HG02970 (cell line): Measurements from ENCODE around the gene ZNF516.

Experiments
- ATAC-seq: cut with Tn5 transposase; IDR thresholded peaks from one replicate; pipeline ENCODE4 v1.9.1; 2021; ENCODE audit warnings: mild to moderate bottlenecking, moderate library complexity, moderate number of reproducible peaks; ENCODE audit not compliant: unreplicated experiment, low FRiP score

The ZNF516 gene

GRCh38 chr18:76458522-76459311 lies 36.3 kb downstream of the ZNF516 start:
- no peak for ATAC-seq

- ATAC-seq = no peak
Measured at GRCh38 chr18:76457957-76458356, 37.1 kb downstream of the ZNF516 start.

DNA sequence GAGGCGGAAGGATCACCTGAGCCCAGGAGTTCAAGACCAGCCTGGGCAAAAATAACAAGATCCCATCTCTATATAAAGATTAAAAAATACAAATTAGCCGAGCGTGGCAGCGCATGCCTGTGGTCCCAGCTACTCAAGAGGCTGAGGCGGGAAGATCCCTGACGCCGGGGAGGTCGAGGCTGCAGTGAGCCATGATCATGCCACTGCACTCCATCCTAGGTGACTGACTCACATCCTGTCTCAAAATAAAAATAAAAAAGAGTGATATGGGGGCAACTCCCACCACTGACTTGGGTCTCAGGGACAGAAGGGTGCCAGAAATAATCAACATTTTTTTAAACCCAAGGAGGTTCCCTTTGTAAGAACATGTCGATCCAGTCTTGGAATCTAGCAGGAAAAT lies 37.6 kb downstream of the ZNF516 start:
- ATAC-seq = no peak

DNA sequence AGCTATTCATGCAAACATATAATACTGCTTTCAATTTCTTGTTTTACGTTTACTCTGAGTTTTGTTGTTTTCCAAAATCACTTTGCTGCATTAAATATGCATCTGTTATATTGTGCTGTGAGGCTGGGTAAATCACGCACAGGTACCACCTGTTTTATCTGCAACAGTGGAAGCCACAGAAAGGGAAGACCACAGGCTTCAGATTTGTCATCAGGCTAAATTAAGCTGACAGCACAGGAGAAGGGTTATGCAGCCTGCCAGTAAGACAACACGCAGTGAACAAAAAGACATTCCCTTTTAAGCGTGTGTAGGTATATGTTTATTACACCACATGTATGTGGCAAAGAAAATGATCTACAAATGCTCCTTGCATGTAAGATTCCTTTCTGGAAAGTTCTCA lies 38.2 kb downstream of the ZNF516 start:
- ATAC-seq = no peak

DNA sequence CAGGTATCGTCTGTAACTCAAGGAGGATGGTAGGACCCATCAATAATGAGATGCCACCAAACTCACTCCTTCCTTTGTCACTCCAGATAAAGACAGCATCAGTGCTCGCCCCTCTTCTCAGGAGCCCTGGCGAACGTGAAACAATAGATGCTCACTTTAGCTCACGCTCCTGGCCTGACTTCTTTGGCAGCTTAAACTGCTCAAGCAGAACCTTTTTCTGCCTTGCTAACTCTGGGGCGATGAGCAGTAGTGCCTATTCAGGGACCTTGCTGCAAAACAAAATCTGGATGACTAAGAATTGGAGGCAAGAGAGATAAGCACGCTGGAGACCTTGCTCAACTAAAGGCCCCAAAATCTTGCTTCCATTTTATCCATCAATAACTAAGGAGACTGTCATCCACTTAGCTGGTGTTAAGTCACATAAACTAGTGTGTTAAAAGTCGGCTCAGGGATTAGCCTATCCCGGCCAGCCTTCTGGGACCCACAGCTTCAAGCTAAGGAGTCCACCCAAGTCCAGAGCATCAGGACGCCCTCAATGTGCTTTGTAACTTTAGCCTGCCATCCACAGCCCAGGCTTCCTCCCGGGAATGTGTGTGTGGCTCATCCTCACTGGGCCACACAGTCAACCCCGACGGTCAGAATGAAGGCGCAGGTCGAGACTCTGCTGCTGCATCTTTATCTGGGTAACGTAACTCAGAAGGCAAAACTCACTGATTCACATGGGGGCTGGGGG lies 38.9 kb downstream of the ZNF516 start:
- no peak for ATAC-seq

DNA sequence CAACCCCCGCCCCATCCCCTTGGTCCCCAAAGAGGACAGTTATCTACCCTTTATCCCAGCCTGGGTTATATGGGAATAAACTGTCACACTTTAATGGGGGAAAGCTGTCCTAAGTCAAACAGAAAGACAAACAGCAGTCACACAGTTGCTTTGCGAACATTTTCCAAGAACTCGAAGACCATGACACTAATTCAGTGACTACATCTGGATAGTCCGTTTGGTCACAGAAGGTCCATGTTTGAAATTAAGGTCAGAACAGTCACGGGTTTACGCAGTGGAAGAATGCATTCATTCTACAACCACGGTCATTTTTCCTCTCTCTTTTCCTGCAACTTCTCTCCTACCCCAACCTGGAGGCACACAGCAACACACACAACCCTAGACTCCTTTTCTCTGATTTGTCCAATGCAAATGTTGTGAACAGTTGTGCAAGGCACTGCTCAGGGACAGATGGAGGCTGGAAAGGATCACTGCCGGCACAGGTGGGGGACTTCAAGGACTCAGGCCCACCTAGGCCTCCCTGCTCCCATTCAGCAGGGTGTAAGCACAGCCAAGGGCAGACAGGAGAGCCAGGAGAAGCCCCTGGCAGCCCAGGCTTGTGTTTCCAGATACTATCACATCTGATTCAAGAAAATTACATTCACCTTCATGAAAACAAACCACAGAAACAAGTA lies 39.9 kb downstream of the ZNF516 start:
- ATAC-seq = no peak

DNA sequence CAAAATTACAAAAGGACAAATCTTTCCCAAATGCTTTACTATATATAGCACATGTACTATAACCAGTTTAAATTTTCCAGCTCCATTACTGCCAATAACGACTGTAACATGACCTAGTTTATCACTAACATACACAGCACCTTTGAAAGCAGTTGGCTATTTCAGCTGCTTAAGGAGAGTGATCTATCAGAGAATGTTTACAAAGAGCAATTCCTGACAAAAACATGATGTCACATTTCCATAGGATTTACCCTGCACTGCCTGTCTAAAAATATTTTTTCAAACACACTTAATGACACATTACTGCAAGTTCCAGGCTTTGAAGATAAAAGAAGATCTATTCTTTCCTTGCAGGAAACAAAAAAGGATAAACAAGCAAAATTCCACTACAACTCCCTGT lies 40.6 kb downstream of the ZNF516 start:
- no peak for ATAC-seq

DNA sequence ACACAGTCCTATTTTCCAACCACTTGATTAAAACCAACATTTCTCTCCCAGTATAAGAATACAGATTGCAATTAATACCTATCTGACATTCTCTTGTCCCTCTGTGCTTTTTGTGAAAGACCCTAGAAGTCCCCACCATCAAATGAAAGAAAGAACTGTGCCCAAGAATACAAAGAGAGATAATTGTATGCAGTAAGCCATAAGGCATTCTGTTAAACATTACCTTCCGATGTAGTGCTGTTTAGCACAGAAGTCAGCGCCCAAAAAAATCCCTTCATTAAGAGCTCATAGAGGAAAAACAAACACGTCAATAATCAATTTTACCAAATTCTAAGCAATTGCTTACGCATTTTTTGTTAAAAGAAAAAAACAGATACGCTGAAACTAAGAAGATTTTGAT lies 41.1 kb downstream of the ZNF516 start:
- no peak for ATAC-seq

DNA sequence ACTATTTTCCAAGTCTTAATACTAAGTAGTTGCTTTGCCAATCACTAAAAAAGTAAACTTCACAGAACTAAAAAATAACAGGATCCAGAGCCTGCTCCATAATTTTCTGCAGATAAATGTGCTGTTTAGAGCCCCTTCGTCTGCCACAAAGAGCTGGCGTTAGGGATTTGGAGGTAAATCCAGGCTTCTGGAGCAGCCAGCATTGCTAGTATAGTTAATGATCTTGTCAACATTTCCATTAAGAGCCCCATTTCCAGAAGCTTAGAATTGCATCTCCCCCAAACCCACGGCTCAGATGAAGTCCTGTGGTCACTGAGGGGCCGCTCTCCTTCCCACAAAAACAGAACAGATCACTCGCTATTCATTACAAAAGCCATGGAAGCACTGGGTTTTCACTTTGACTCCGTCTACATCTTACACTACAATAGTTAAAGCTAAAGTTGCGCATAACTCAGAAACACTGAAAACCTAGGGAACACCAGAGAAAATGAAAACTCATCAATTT lies 41.9 kb downstream of the ZNF516 start:
- ATAC-seq = no peak

GRCh38 chr18:76452357-76452756 lies 42.7 kb downstream of the ZNF516 start:
- no peak for ATAC-seq

GRCh38 chr18:76451396-76452331 lies 43.4 kb downstream of the ZNF516 start:
- no peak for ATAC-seq

- no peak for ATAC-seq
Measured at GRCh38 chr18:76450452-76451395, 44.3 kb downstream of the ZNF516 start.

- no peak for ATAC-seq
Measured at GRCh38 chr18:76449111-76449453, 46.0 kb downstream of the ZNF516 start.

DNA sequence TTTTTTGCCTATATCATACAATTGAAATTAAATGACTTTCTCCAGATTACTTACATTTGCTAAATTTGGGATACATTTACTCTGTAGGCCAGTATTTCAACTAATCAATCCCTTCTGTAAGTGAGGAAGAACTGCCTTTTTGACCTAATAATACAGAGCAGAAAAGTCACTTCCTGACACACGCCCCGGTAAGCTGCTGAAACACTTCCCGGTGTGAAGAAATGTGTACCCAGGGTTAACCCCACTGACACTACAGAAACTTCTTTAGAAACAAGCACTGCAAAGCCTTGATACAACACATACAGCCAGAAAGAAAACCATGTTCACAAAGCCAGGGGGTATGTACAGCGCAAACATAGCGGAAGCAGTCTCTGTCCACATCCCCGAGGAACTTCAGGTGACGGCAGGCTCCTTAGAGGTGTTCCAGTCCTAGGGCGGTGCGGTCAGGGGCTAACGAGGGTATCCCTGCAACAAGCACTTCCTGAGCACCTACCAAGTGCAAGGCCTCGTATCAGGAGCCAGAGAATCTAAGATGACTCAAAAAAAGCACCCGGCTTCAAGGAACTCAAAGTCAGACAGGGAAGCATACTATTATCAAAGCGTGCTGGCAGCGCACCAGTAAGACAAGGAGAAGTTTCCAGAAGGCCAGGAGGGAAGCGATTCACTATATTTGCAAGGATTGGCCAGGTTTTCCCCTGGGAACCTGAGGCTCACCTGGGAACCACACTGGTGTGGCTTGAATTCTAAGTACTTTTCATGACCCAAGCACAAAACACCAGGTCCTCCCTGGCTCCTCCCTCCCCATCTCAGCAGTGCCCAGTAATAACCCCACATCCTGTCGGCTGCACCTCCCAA lies 46.6 kb downstream of the ZNF516 start:
- no peak for ATAC-seq

- no peak for ATAC-seq
Measured at GRCh38 chr18:76447258-76447890, 47.7 kb downstream of the ZNF516 start.

- no peak for ATAC-seq
Measured at GRCh38 chr18:76446321-76447257, 48.5 kb downstream of the ZNF516 start.

DNA sequence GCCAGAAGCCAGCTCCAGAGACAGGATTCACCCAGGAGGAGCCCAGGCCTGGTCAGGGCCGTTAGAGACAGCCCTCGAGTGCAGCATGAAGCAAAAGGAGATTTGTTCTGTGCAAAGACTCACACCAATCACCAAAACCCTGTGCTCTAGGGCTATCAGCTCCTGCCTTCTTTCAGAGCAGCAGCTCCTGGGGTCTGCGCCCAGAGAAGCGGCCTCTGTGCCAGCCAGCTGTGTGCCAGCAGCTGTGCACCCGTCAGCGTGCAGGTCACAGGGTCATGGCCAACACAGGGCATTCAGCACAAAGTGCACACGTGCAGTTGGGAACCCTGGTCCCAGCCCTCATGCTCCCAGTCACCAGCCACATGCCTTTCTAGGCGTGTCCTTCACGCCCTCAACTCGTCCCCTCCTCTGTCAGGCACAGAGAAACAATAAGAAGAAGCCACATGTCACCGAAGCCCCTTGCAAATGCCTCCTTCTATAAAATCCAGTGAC lies 49.3 kb downstream of the ZNF516 start:
- no peak for ATAC-seq
